GM21526 (cell line): ENCODE data around the gene FOXP1.

Source experiments
- ATAC-seq: cut with Tn5 transposase; IDR thresholded peaks from one replicate; pipeline ENCODE4 v1.9.1; 2021; ENCODE audit warnings: moderate library complexity; ENCODE audit not compliant: unreplicated experiment, low FRiP score

The FOXP1 gene

DNA sequence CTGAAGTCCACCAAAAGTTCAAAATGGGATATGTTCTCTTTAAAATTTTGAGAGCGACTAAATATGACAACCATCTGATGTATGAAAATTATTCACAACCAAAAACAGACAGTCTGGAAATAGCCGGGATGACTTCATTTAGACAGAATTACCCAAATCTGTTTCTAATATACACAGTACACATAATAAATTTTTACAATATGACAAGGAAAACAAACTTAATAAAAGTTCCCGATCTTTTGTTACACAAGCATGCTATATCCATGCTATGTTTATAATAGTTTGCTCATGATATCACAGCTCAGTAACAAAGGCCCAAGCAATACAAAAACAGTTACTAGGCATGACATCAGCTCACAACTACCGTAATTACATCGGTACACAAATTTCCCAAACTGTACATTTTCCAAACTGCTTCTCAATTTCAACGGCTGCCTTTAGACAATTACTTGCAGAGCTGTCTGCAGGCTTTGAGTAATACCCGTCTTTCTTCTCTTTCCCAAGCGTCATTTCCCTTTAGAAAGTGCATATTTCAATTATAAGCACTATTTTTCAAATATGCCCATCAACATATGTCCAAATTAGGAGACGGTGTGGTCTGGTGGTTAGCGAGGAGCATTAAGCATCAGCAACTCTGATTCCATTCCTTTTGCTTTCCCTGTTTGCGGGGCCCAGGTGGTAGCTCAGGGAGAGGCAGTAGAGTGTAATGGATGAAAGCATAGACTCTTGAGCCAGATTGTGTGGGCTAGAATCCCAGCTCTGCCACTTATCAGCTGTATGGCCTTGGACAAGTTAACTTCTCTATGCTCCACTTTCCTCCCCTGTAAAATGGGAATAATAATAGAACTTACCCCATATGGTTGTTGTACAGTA is 481.2 kb downstream of the FOXP1 start:
- ATAC-seq, result no peak

DNA sequence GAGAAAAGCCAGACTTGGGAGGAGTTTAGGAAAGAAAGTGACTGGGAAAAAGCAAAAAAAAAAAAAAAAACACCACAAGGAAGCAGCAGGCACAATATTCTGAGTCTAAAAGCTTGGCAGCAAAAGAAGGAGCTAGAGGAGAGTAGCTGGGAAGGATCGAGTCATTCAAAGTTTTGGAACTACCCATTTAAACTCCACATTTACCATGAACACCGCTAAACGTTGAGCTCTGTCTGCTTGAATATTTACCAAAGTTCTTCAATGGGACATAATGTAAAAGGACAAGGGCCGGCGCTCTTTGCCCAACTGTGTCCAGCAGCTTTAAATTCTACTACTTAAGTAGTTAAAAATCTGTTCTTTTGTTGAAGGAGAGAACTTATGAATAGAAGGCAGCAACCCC is 481.9 kb downstream of the FOXP1 start:
- no peak for ATAC-seq

DNA sequence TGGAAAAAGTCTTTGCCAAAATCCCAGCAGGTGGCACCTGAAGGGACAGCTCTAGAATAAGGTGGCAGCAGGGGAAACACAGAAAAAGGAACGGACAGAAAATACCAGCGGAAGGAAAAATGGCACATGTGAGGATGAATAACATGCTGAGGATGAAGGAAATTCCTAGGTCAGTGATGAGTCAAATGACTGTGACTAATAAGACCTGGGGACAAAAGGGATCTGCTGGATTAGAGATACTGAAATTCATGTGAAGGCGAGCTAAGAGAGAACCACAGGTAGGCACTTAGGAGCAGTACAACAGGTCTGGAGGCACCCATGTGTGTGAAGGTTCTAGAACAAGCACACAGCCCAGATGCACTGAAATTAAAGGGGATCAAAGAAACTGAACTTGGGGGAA is 482.5 kb downstream of the FOXP1 start:
- ATAC-seq, result no peak

GRCh38 chr3:71099997-71100719 is 483.4 kb downstream of the FOXP1 start:
- no peak for ATAC-seq

- ATAC-seq, result no peak
Measured at GRCh38 chr3:71097557-71097956, 486.0 kb downstream of the FOXP1 start.

GRCh38 chr3:71095511-71096291 is 487.8 kb downstream of the FOXP1 start:
- no peak for ATAC-seq

DNA sequence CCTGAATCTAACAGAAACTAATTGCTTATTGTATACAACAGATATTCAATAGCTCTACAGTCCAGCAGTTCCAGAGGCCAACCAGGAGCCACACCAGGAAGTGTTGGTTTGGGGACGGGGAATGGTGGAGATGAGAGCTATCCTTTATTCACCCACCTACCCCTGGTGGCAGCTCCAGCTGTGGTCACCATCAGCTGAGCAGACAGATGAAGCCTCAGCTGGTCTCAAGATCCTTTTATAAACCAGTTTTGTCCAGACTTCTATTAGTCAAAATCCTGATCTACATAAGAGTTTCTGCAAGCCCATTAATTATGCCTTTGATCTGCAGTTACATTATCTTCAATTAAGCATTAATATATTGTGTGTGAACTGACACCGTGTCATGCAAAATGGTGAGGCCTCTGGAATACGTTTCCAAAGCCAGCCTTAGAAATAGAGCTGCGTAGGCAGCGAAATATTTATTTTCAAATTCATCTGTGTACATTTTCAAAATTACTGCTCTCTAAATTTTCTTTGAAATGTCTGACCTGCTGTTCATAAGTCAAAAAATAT is 488.8 kb downstream of the FOXP1 start:
- ATAC-seq, result no peak

DNA sequence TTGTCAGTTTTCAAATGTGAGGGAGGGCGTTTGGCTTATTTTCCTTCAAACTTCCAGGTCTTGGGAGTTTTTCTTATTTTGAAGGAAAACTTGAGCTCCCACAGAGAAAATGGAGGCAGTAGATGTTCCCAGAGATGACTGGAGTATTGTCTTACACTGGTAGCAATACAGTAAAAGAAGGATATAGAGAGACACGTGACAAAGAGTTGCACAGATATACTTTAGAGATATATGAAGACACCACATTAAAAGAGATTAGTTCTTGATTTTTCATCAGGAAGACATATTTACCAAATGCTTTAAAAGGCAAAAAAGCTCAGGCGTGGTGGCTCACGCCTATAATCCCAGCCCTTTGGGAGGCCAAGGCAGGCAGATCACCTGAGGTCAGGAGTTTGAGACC is 490.9 kb downstream of the FOXP1 start:
- ATAC-seq, result no peak

DNA sequence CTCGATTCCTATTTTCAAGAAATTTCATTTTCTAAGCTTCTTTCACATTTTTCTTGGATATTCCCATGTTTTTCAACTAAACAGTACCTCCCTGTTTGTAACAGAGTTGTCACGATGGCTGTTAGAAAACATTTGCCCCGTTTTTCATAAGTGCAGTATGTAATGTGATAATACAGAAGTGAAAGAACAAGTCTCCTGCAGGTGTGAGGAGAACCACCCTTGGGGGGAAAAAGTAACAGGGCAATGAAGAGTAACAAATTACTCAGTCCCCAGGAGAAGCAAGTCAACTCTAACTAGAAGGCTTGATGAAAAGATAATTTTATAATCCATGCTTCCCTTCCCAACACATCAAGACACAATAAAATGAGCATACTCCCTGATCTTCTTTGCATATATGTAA is 493.3 kb downstream of the FOXP1 start:
- ATAC-seq, result peak; percentile 37

- ATAC-seq, result no peak
Measured at GRCh38 chr3:71089271-71089847, 494.2 kb downstream of the FOXP1 start.

GRCh38 chr3:71088742-71089141 is 494.8 kb downstream of the FOXP1 start:
- ATAC-seq, result no peak

DNA sequence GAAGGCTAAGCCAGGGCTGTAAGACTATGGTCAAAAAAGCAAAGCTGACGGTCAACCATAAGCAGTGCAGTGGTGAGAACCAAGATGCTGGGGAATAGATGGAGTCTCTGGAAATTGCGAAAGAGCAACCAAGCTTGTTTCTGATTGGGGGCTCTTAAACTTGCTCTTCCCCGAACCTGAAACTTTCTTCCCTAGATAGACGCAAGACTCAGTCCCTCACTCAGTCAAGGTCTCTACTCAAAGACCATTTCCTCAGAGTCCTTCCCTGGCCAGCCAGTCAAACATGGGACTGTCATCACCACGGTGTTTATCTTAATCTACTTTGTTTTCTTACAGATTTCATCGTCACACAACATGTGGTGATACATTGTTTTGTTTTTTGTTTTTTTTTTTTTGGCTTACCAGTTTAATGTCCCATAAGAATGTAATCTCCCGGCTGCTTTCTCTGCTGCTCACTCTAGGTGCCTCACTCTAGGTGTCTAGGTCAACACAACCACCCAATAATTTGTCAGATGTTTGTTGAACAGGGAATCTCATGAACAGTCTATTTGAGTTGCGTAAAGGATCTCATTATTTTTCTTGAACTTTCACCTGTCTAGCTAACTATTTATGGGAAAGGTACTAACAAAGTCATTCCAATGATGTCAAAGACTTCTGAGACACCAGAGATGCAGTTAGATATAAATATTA is 495.4 kb downstream of the FOXP1 start:
- ATAC-seq, result peak; percentile 1

DNA sequence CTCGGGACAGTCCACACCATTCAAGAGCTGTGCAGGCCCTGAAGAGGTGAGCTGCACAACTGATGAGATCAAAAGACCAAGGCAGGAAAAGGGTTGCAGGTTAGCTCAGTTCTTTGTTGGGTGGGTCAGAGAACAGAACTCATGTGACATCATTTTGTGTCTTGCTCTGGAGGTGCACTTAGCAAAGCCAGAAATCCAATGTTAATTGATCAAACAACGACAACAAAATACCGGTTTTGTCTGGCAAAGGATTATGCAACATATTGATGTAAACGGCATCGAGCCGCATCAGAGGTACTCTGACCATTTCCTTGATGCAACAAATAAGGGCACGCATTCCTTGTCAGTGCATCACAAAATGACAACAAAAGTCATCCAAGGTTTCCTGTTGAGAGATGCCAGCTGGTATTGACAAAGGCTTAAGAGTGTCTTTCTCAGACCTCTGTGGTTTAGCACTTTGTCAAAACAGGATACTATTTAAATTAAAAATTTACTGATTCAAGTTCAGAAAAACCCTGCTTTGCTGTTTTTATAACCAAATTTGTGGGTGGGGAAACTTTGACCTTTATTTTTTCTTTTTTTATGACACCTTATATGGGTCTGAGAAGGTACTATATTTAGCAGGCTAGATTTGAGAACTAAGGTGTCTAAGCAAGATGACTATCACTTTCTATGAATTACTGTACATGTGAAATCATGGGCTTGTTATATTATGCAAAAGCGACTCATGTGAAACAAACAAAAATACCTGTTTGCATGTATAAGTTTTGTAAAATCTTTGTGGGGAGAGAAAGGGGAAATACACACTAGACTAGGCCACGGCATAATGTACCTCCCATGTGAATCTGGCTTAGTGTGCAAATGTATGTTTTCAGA is 496.1 kb downstream of the FOXP1 start:
- peak; percentile 95 for ATAC-seq

- ATAC-seq, result no peak
Measured at GRCh38 chr3:71086777-71087142, 496.8 kb downstream of the FOXP1 start.

GRCh38 chr3:71083726-71084131 is 499.8 kb downstream of the FOXP1 start:
- ATAC-seq, result no peak

DNA sequence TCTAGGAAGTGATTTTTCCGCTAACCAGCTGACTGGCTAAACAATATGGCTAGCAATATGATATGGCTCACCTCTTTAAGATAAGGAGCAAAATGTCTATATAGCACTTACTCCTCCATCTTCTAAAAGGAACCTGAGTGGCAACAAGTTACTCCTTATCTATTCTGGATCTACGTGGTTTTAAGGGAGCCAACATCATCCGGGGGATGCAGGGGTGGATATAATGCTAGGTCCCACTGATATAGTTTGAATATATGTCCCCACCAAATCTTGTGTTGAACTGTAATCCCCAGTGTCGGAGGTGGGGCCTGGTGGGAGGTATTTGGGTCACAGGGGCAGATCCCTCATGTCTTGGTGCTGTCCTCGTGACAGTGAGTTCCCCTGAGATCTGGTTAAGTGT is 500.7 kb downstream of the FOXP1 start:
- ATAC-seq, result no peak

GRCh38 chr3:71080517-71081083 is 502.9 kb downstream of the FOXP1 start:
- ATAC-seq, result no peak

DNA sequence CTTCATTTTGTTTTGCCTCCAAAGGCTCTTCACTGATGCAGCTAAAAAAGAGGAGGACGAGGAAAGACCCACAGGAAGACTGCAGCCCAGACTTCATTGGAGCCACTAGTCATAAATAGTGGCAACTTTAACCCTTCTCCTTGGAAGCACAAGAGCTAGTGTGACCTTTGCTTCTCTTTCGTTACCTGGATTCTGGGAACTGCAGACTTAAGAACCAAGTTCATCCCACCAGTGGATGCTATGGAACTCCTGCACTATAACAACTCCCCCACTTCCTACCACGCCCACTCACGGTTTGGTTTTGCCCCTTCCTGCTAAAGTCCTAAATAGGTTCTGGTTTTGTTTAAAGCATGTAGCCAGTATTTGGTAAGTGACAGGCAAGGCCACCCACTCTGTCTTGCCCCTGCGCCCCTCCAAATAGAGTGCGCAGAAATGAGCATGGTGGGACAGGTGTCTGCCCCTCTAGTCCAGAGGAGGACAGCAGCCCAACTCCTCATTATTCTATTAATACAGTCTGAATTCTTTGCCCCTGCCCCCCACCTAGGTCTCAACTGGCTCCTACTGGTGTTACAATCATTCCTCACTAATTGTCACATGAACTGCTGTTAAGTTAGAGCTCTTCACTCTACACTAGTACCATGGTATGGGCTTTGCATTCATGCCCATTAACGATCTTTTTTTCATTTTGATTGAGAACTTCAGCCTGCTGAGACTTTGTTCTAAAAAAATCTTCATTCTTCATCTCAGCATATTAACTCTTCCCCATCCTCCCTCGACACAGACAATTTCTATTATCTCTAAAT is 504.6 kb downstream of the FOXP1 start:
- ATAC-seq, result no peak
